ENCODE results near the gene RXRG.
"Not testable (repeated sequence)": the region's sequence is repeated elsewhere in the genome, so short reads cannot be mapped to it uniquely, and the experiment has no call there.

The RXRG gene

DNA sequence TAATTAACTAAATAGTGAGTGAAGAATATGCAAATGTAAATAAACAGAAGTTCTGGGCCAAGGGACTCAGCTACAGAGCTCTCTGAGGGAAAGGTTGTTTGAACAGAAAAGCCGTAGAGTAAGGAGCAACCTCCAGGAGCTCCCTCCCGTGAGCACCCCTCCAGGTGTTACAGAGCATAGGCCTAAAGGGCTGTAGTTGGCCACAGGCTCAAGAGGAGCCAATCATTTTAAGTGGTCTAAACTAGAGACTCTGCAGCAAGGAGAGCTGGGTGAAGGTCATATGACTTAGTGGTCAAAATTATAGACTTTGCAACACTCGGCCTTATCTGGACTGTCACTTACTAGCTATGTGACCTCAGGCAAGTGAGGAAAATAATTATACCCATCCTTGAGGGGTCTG is 19.1 kb upstream of the RXRG start:
- FAIRE-seq (no peak), DNase-seq (ENCODE audit: insufficient read length, low spot score) (no peak)
- no peak for TF ChIP-seq POLR2A (IDR thresholded peaks at IDR 0.05; ENCODE audit: low read depth, low read length)

DNA sequence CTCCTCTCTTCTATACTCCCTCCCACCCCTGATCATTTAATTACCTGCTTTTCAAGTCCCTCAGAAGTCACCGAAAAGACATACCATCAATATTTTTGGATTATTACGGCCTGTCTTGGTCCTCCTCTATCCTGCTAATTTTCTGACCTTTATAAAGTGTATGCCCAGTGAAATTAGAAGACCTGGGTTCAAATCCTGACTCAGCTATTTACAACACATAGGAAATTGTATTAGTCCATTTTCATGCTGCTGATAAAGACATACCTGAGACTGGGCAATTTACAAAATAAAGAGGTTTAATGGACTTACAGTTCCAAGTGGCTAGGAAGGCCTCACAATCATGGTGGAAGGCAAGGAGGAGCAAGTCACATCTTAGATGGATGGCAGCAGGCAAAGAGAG is 14.8 kb upstream of the RXRG start:
- not testable (repeated sequence) for FAIRE-seq; DNase-seq (ENCODE audit: insufficient read length, low spot score)

GRCh38 chr1:165456861-165457260 is 11.9 kb upstream of the RXRG start:
- FAIRE-seq (no peak), DNase-seq (ENCODE audit: insufficient read length, low spot score) (no peak)
- no peak for TF ChIP-seq POLR2A (IDR thresholded peaks at IDR 0.05; ENCODE audit: low read depth, low read length)

GRCh38 chr1:165456114-165456513 is 11.2 kb upstream of the RXRG start:
- no peak for DNase-seq (ENCODE audit: insufficient read length, low spot score)
- FAIRE-seq = no peak
- no peak for TF ChIP-seq POLR2A (IDR thresholded peaks at IDR 0.05; ENCODE audit: low read depth, low read length)

GRCh38 chr1:165455111-165455510 is 10.2 kb upstream of the RXRG start:
- no peak for FAIRE-seq
- no peak for DNase-seq (ENCODE audit: insufficient read length, low spot score)
- TF ChIP-seq POLR2A (IDR thresholded peaks at IDR 0.05; ENCODE audit: low read depth, low read length) = no peak

- FAIRE-seq (no peak), DNase-seq (ENCODE audit: insufficient read length, low spot score) (no peak)
- TF ChIP-seq POLR2A (IDR thresholded peaks at IDR 0.05; ENCODE audit: low read depth, low read length) = no peak
Measured at GRCh38 chr1:165454091-165454610, 9.2 kb upstream of the RXRG start.

- TF ChIP-seq POLR2A (IDR thresholded peaks at IDR 0.05; ENCODE audit: low read depth, low read length) = no peak
Measured at GRCh38 chr1:165452336-165453130, 7.6 kb upstream of the RXRG start.

DNA sequence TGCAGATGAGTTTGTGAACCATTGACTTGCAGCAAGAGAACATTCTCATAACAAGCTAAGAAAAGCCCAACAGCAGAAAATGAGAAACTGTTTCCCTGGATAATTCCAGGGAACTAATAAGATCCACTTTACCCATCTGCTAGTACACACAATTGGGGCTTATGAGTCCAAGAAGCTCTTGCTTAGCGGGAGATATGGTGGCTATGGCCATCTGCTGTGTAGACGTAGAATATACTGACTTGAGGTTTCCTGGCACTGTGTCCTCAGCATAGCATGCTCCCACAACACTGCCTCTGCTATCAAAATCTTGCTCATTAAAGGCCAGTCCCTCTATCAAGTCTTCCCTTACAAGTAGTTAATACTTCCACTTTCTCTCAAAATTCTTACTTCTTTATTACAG is 6.8 kb upstream of the RXRG start:
- no peak for TF ChIP-seq POLR2A (IDR thresholded peaks at IDR 0.05; ENCODE audit: low read depth, low read length)
- FAIRE-seq (no peak), DNase-seq (ENCODE audit: insufficient read length, low spot score) (no peak)

More at GRCh38 chr1:165452336-165453130, 7.6 kb upstream of the RXRG start:
- FAIRE-seq (no peak), DNase-seq (ENCODE audit: insufficient read length, low spot score) (no peak)

GRCh38 chr1:165449131-165449530 is 4.2 kb upstream of the RXRG start:
- no peak for FAIRE-seq
- no peak for TF ChIP-seq POLR2A (IDR thresholded peaks at IDR 0.05; ENCODE audit: low read depth, low read length)
- DNase-seq (ENCODE audit: insufficient read length, low spot score) = no peak

- DNase-seq (ENCODE audit: insufficient read length, low spot score) (no peak), FAIRE-seq (no peak)
- TF ChIP-seq POLR2A (IDR thresholded peaks at IDR 0.05; ENCODE audit: low read depth, low read length) = no peak
Measured at GRCh38 chr1:165445388-165445787, 462 bp upstream of the RXRG start.

DNA sequence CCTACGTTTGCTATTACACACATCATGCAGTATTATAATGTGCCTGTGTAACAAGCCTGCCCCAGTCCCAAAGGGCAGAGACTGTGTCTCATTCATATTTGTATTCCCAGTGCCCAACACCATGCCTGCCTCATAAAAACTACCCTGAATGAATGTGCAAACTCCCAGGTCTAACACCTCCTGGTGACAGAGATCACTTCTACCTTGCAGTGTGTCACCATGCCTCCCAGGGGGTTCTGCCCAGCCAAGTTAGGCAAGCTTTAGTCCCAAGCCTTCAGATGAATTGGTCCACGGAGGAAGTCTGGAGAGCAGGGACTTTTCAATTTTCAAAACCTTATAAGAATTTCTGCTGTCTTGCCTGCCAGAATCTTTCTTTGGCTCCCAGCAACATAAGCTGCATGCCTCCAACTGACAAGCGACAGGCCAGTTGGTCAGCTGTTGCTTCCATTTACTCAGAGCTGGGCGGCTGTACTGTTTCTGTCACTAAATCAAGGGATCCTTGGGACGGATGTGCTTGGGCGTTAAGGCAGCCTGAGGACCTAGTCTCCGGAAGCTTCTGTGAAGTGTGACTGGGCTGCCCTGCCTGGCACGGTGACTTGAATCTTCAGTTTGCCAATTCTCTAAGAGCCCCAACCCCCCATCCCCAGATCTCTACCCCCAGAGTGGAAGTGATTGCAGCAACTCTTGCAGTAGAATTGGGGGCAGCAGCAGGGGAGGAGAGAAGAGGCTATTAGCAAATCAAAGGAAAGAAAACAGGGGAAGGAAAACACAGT is 1.2 kb downstream of the RXRG start:
- FAIRE-seq = no peak
- no peak for DNase-seq (ENCODE audit: insufficient read length, low spot score)
- no peak for TF ChIP-seq POLR2A (IDR thresholded peaks at IDR 0.05; ENCODE audit: low read depth, low read length)

DNA sequence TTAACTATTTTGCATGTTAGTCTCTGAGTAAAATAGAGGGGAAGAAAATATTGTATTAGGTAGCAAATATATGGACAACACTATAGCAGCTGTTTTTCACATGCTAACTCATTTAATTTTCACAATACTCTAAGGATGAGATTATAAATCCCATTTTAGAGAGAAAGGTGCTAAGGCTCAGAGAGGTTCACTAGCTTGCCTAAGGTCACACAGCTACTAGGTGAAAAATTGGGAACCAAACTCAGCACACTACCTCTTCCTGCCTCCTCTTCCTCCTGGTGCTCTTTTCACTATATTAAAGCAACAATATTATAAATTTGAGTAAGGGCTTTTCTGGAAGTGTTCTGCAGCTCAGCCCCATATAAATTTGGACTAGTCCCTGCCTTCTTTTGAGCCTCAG is 2.3 kb downstream of the RXRG start:
- TF ChIP-seq POLR2A (IDR thresholded peaks at IDR 0.05; ENCODE audit: low read depth, low read length) = no peak
- DNase-seq (ENCODE audit: insufficient read length, low spot score) (no peak), FAIRE-seq (no peak)

GRCh38 chr1:165442053-165442452 is 2.9 kb downstream of the RXRG start:
- no peak for TF ChIP-seq POLR2A (IDR thresholded peaks at IDR 0.05; ENCODE audit: low read depth, low read length)
- DNase-seq (ENCODE audit: insufficient read length, low spot score) (no peak), FAIRE-seq (no peak)

- DNase-seq (ENCODE audit: insufficient read length, low spot score) = no peak
- no peak for FAIRE-seq
- TF ChIP-seq POLR2A (IDR thresholded peaks at IDR 0.05; ENCODE audit: low read depth, low read length) = no peak
Measured at GRCh38 chr1:165441166-165441880, 3.6 kb downstream of the RXRG start.
